Epithelial cell of prostate (primary cell): ENCODE data around the gene TCEAL5.
"Not testable (repeated sequence)": the region's sequence is repeated elsewhere in the genome, so short reads cannot be mapped to it uniquely, and the experiment has no call there.

Source experiments
- DNase-seq: peaks from one replicate; pipeline ENCODE4 v3.0.0-alpha.2; 2011; ENCODE audit warnings: low read depth, low spot score
- H3K27ac ChIP-seq: fragments of 450-650 bp; 2 replicates; pipeline ENCODE4 v1.5.1; 2017; ENCODE audit warnings: mild to moderate bottlenecking

TCEAL5 gene

GRCh38 chrX:103235608-103236007 lies 40.9 kb downstream of the TCEAL5 start:
- DNase-seq, H3K27ac ChIP-seq: not testable (repeated sequence)

GRCh38 chrX:103234869-103235268 lies 41.7 kb downstream of the TCEAL5 start:
- no peak overlapping the region for H3K27ac ChIP-seq
- no peak for DNase-seq

- H3K27ac ChIP-seq, result no peak overlapping the region
- no peak for DNase-seq
Measured at GRCh38 chrX:103233263-103233662, 43.3 kb downstream of the TCEAL5 start.

- not testable (repeated sequence) for DNase-seq, H3K27ac ChIP-seq
Measured at GRCh38 chrX:103225918-103226317, 50.6 kb downstream of the TCEAL5 start.
